HG02870 (cell line): ENCODE results near the gene SMS.
A peak's percentile ranks its signal among the peaks of the same experiment; 100 is the strongest.

Source experiments
- ATAC-seq: cut with Tn5 transposase; IDR thresholded peaks from one replicate; pipeline ENCODE4 v1.9.1; 2021; ENCODE audit warnings: mild to moderate bottlenecking, moderate library complexity; ENCODE audit not compliant: unreplicated experiment

Gene SMS

DNA sequence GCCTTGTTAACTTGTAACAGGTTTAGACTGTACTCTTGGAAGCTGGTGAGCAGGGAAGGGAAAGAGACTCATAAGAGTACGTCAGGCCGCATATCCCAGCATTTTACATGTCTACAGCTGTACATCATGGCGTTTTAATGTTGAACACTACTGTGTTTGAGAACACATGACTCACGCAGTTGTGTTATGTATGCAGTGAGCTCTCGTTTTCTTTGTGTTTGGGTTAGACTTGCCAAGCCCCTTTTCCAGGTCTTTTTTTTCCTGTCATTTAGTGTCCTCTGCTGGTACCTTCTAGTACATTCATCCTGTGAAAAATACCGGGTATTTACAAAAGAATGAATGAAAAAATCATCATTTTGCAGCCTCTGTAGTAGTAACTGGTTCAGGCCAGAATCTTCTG, 35.3 kb downstream of the SMS start:
- no peak for ATAC-seq

DNA sequence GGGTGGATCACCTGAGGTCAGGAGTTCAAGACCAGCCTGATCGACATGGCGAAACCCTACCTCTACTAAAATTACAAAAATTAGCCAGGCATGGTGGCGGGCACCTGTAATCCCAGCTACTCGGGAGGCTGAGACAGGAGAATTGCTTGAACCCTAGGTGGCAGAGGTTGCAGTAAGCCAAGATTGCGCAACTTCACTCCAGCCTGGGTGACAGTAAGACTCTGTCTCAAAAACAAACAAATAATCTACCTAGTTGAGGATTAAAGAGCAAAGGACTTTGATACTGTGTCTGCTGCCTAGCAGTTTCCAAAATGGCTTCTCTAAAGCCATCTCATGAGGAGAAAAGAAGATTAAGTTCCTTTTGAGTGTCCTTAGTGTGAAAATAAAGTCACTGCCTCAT, 37.8 kb downstream of the SMS start:
- ATAC-seq, result no peak

GRCh38 chrX:21982311-21982710, 41.8 kb downstream of the SMS start:
- ATAC-seq, result no peak

DNA sequence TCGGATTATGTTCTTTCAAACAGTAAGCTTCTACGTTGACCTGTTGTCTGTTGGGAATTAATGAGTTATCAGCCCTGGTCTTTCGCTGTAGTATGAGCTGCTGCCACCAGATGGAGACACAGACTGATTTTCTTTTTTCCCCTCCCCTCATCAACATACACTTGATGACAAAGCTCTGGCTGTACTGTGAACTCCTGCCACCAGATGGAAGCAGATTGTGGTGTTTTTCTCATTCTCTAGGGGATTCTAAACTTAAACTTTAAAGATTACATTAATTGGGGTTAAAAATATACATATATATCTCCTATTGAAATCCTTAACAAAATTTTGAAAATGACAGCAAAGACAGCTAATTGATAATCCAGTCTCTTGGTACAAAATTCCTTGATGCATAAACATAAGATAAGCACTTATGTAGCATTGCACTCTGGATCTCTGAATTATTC, 44.8 kb downstream of the SMS start:
- peak; percentile 85 for ATAC-seq

DNA sequence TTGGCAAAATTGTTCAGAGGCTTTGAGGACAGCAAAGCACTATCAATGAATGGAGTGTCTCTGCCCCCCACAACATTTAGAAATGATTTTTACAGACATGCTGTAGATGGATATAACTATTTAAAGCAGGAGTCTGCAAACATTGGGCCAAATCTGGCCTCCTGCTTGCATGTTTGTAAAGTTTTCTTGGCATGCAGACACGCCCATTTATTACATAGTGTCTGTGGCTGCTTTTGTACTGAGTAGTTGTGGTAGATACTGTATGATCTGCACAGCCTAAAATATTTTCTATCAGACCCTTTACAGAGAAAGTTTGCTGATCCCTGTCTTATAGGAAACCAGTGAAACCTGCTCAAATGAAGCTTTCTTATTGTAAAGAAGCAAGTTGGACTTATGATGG, 46.1 kb downstream of the SMS start:
- ATAC-seq, result no peak

GRCh38 chrX:21989384-21989783, 48.9 kb downstream of the SMS start:
- peak; percentile 33 for ATAC-seq

- no peak for ATAC-seq
These were observed 50.3 kb downstream of the SMS start for GRCh38 chrX:21990832-21991231.

- ATAC-seq, result no peak
These were observed 51.0 kb downstream of the SMS start for GRCh38 chrX:21991504-21991903.

- peak; percentile 80 for ATAC-seq
These were observed 52.8 kb downstream of the SMS start for GRCh38 chrX:21993265-21993664.

GRCh38 chrX:21996872-21997455, 56.5 kb downstream of the SMS start:
- ATAC-seq, result no peak

- ATAC-seq, result no peak
These were observed 57.5 kb downstream of the SMS start for GRCh38 chrX:21998037-21998436.

DNA sequence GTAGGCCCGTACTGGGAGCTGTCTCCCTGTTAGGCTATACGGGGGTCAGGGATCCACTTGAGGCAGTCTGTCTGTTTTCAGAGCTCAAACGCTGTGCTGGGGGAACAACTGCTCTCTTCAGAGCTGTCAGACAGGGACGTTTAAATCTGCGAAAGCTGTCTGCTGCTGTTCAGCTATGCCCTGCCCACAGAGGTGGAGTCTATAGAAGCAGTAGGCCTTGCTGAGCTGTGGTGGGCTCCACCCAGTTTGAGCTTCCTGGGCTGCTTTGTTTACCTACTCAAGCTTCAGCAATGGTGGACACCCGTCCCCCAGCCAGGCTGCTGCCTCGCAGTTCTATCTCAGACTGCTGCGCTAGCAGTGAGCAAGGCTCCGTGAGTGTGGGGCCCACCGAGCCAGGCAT, 64.4 kb downstream of the SMS start:
- ATAC-seq, result no peak

DNA sequence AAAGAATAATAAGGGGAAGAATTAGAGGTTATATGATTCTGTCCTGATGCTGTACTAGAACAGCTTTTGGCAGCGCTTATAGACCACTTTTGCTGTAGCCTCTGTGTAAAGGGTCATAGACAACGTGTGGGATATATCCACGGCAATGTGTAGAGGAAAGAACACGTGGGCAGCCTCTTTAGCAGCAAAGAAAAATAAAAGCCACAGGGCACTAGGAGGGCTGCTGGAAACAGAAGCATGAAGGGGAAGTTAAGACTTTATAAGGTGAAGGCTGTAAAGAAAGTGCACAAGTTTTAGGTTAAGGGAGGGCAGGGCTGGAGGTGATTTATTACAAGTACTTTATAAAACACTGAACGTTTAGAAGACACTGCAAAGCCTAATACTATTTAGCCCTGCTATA, 71.5 kb downstream of the SMS start:
- ATAC-seq, result no peak

GRCh38 chrX:22012931-22013330, 72.4 kb downstream of the SMS start:
- ATAC-seq, result no peak

DNA sequence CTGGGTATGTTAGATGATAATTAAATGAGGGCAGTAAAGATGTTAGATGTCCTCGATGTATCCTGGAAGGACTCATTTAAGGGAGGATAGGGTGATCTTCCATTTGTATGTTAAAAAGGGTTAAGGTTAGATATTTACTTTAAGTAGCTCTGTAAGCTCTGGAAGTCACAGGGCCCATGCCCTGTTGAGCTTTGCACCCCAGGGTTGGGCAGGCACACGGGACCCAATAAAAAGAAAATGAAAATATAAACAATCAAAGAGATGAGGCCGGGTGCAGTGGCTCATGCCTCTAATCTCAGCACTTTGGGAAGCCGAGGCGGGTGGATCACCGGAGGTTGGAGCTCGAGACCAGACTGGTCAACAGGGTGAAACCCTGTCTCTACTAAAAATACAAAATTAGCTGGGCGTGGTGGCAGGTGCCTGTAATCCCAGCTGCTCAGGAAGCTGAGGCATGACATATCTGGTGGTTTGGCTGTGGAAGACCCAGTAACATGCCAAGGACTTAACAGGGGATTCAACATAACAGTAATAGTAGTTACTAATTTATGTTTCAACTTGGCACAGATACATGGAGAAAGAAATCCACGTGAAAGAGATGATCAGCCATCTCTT, 74.7 kb downstream of the SMS start:
- no peak for ATAC-seq

GRCh38 chrX:22021751-22022324, 81.3 kb downstream of the SMS start:
- ATAC-seq, result no peak

GRCh38 chrX:22024577-22024976, 84.1 kb downstream of the SMS start:
- ATAC-seq, result no peak

GRCh38 chrX:22025751-22026150, 85.2 kb downstream of the SMS start:
- no peak for ATAC-seq

DNA sequence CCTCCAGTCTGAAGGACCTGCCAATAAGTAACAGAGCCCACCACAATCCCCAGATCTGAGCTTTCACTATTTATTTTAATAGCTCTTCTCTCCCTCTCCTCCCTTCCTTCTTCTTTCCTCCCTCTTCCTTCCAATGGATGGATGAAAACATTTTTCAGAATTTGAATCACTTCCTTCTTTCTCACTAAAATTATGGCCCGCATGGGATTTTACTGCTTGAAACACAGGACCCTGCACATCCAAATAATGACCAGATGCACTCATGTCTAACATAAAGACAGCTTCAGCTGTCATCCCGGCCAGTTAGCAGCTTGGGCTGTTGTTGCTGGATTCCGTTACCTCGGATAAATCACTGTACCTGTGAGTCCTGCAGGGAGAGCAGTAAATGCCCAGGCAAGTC, 86.2 kb downstream of the SMS start:
- no peak for ATAC-seq

DNA sequence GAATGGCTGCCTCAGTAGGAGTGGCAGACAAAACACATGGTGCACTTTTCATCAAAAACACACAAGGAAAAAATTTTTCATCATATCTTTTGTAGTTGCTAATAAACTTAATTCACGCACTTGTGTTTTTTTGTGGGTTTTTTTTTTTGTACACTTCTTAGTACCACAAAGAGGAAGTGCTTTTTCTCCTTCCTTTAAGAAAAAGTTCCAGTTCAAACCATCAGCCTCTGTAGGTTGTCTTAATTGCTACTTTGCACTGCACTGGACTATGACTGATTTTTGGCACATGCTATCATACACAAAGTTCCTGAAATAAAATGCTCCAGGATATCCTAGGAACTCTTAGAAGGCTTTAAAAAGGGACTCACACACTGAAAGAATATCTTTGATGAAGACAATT, 91.6 kb downstream of the SMS start, which contains the start of gene PHEX:
Gene PHEX (plus strand): TSS at position 242 of the 400 bp plus-strand sequence. CDS start 681 bp downstream, outside the sequence.
- no peak for ATAC-seq

DNA sequence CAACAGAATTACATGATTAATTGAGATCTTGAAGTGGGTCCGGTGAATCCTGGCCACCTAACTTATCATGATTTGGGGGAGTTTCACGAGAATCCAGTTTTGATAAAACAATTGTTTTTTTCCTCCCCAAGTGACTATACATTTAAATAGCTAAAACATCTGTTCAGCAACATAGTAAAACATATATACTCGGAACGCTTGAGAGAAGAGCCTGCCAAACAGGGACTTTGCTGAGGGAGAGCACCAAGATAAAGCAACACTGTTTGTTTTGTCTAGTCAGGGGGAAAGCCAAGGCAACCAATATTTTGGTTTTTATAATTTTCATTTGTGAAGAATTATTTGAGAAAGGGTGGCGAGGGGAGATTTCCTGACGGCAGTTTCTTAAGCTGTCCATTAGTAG, 92.0 kb downstream of the SMS start:
- no peak for ATAC-seq

DNA sequence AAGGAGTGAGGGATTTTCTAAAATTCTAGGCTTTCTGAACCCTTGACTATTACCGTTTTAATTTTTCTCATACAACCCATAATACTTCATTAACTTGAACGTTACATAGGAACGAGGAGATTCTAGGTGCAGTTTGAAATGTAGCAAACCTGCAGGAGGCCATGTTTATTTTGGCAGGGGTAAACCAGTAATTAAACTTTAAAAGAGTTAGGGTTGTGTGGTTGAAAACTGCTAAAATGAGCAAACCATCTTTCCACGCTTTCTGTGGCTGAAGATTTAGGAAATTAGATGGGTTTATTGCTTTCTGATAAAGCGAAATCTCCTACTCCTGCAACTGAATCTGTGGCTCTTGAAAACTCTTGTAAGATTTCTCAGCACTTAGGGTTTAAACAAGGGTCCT, 93.3 kb downstream of the SMS start:
- ATAC-seq, result no peak

DNA sequence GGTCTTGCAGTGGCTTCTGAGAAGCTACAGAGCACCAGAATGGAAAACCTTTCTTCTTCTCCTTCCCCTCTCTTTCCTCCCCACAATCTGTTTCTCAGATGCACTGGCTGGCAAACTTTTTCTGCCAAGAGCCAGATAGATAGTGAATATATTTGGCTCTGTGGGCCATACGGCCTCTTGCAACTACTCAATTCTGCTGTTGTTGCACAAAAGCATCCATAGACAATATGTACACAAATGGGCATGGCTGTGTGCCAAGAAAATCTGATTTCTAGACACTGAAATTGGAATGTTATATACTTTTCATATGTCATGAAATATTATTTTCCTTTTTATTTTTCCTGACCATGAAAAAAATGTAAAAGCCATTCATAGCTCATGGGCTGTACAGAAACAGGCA, 94.7 kb downstream of the SMS start:
- ATAC-seq, result no peak
